ENCODE measurements around the gene PTPN9. TPM values are rescaled to one million over a fixed set of nuclear protein-coding genes. Genes with fewer than 3 reads are reported as not detected.
"Not testable (repeated sequence)": the region's sequence is repeated elsewhere in the genome, so short reads cannot be mapped to it uniquely, and the experiment has no call there.

PTPN9 gene
- total RNA-seq, 1 donor from 2014 or later: 8.8 TPM

DNA sequence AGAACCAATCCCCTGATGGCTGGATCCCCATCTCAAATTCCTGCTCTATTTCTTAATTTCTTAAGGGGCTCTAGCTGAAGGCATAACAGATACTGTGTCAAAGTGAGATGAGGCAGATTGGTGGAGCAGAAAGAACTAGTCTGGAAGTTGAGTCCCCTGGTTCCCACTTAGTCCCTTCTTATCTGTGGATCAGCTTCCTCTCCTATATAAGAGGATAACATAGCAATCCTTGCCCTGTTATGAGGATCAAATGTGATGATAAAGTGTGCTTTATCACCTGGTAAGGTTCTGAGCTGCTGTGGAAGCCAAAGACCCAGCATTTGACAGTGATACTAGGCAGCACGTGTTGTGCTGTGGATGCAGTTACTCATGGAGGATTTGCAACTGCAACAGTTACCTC lies 119.5 kb downstream of the PTPN9 start:
- DNase-seq (ENCODE audit: low spot score): no peak
- intact Hi-C loops (cut with DNase I): loop anchor here (10.0 kb wide), 1 partner anchor 115 kb away; the partner anchor contains the start of gene PTPN9

DNA sequence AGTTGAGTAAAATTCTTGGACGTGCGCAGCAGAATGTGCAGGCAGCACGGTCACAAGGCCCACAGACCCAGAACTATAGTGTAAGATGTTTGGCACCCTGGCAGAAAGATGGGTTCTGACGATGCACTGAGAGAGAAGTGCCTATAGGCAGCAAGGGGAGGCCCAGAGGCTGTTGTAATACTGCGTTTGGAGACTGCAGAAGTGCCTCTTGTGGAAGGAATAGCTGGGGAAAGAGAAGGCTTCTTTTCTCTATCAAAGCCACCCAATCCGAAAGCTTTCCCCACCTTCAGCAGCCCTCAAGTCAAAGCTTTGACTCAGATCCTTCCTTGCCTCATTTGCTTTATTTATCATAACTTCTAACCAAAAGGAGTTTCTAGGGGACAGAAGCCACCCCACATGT lies 122.4 kb downstream of the PTPN9 start:
- DNase-seq (ENCODE audit: low spot score): no peak
- intact Hi-C loops (cut with DNase I): loop anchor here (10.0 kb wide), 1 partner anchor 118 kb away; the partner anchor contains the start of gene PTPN9

DNA sequence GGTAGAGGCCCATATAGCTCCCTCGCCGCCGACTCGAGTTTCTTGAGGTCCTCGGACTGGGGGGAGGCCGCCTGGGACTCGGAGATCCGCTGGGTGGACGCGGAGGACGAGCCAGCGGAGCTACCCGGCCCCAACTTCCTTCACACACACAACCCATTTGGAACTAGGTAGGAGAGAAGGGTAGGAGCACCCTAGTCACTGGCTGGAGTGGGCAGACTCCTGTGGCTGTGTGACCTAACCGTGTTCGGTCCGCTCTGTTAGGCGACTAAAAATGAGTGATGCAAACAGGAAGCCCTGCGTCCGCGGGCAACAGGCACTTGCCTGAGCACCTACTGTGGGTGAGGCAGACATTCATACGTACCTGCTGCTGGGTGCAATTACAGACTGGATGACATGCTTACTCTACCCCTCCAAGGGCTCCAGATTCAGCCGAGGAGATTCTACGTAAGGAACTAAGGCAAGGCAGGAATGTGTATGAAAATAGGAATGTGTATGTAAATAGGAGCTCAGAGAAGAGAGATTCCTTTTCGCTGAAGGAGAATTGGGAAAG lies 123.1 kb downstream of the PTPN9 start:
- intact Hi-C loops (cut with DNase I): loop anchor here (10.0 kb wide), 1 partner anchor 119 kb away; the partner anchor contains the start of gene PTPN9

DNA sequence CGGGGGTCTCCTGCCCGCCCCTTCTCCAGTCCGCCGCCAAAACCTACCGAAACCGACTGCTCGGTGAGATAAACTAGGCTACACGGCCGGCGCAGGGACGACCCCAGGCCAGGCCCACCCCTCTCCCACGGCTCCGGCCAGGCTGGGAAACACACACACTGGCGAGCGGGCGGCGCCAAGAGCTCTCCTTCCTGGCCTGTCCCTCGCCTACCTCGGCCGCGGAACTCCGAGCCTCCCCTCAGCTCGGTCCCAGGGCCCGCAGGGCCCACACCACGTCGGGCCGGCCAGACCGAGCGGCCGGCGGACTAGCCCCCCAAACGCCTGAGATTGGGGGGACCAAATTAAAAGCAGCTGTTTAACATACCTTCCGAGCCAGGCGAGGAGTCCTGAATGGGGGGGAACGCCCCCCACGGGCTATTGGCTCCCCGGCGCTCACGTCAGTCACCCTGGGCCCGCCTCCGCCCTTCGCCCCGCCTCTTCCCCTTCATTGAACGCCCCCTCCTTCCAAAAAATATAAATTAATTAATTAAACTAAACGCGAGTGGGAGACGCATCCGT lies 123.6 kb downstream of the PTPN9 start:
- intact Hi-C loops (cut with DNase I): loop anchor here (10.0 kb wide), 1 partner anchor 119 kb away; the partner anchor contains the start of gene PTPN9
- DNase-seq (ENCODE audit: low spot score): peak; percentile 96

More for the DNA sequence above, 123.1 kb downstream of the PTPN9 start:
- no peak for DNase-seq (ENCODE audit: low spot score)

DNA sequence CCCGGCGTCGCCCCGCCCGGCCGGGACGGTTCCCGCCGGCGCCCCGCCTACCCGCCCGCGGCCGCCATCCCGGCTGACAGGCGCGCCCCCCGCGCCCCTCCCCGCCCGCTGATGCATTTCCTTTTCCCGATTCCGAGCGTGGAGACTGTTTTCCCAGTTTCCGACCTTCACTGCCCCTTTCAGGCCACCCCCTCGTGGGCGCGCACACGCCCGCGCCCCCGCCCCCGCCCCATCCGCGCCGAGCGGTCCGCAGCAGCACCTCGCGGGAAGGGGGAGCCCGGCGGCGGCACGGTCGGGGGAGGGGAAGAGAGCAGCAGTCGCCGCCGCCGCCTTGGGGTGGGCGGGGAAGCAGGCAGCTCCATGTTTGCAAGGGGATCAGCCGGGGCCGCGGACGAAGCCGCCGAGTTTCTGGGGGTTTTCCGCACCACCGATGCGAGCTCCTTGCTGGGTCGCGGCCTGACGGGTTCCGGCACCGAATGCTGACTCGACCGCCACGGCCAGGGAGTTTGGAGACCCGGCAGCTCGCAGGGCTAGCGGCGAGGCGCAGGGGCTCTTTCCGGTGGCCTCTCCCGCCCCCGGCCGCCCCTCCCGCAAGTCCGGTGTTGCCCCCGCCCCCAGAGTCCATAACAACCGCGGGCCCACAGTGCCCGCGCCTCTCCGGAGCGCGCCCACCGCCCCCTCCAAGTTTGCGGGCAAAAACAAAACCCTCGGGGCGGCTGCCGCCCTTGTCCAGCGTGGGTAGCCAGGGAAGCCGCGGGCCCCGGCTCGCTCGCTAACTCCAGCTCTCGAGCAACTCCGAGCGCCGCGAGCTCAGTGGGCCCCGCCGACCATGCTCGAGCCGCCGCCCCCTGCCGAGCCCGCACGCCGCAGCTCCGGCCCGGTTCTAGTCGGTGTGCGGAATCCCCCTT lies 124.4 kb downstream of the PTPN9 start:
- intact Hi-C loops (cut with DNase I): loop anchor here (5.0 to 10.0 kb wide), 4 partner anchors 87 to 388 kb away; partner anchors contain the start of genes MAN2C1, PTPN9, SNX33 and UBE2Q2
- peak; percentile 77 for DNase-seq (ENCODE audit: low spot score)

DNA sequence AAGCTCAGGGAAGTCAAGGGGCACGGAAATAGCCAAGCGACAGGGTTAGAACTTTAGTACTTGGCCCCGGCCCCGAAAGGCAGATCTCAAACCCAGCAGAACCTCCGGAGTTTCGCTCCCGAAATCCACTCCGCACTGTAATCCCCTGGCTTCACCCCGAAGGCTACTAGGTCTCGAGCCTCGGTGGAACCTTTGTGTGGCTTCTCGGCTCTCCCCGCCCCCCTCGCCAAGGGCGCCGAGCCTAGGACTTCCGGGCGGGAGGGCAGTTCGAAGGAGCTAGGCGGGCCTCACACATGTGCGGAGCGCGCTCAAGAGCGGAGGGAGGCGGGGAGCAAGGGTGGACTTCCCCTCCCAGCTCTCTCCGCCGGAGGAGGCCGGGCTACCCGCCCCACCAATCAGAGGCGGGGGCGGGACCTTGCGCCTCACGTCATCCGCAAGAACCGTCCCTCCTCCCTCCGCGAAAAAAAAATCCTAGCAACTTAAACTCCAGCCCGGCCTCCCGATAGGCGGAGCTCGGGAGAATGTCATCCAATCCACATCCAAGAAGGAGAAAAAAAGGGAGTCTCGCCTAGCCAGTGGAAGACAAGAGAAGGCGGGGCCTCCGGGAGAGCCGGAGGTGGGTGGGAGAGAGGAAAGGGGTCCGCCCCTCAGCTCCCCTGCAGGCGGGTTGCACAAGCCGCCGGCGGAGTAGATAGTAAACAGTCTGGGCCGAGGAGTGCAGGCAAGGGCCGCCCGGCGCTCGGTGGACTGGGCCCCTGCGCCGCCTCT lies 125.2 kb downstream of the PTPN9 start:
- peak; percentile 99 for DNase-seq (ENCODE audit: low spot score)
- intact Hi-C loops (cut with DNase I): loop anchor here (5.0 to 10.0 kb wide), 4 partner anchors 87 to 388 kb away; partner anchors contain the start of genes MAN2C1, PTPN9, SNX33 and UBE2Q2

DNA sequence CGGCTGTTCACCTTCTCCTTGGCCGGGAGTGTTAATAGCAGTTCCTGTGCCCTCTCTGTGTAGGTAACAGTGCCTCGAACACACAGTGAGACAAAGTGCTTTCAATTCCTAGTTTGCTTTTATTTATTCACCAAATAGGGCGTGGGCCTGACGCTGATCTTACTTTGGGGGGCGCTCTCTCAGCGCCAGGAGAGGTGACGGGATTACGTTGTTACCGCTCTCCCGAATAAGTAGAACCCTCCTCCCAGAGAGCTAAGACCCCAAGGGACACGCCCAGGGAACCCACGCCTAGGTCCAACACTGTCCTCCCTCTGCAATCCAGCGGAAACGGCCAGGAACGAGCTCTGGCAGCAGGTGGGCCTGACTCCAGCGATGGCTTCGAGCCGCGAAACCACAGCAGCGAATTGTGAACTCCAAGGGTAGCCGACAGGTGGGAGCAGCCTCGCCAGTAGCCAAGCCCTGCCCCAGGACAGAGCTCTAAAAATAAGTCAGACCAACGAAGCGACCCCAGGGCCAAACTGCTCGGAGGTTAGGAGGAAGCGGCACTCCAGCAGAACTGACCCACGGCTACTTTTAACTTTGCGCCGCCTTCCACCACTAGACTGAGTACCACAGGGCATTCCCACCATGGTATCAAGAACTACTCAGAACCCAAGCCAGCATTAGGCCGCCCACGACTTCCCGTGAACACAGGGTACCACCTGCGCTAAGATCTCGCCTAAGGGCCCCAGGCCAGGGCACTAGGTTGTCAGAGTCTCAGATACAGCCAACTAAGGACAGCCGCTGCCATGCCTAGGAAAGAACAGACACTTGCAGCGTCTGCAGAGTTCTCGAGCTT lies 126.0 kb downstream of the PTPN9 start:
- intact Hi-C loops (cut with DNase I): loop anchor here (5.0 to 10.0 kb wide), 4 partner anchors 86 to 389 kb away; partner anchors contain the start of genes MAN2C1, PTPN9, SNX33 and UBE2Q2
- no peak for DNase-seq (ENCODE audit: low spot score)

DNA sequence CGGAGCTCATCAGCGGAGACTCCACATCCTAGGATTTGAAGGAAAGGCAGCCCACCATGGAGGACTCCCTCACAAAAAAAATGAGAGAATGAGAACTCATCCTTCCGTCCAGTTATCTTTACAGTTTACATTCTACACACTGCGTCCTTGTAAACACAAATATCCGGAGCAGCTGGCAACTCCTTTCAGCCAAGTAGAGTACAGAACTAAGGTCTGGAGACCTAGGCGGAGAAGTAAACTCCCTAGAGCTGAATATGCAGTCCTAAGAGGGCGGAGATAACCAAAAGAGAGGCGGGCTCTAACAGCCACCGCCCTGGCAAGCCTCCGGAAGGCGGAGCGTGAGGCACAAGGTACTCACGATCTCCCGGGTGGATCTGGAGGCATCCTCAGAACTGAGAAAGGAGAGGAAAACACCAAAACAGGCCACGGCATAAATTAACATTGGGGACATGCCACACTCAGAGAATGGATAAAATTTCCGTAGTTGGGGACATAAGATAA lies 126.7 kb downstream of the PTPN9 start:
- peak; percentile 92 for DNase-seq (ENCODE audit: low spot score)
- intact Hi-C loops (cut with DNase I): loop anchor here (5.0 to 10.0 kb wide), 4 partner anchors 85 to 390 kb away; partner anchors contain the start of genes MAN2C1, PTPN9, SNX33 and UBE2Q2

DNA sequence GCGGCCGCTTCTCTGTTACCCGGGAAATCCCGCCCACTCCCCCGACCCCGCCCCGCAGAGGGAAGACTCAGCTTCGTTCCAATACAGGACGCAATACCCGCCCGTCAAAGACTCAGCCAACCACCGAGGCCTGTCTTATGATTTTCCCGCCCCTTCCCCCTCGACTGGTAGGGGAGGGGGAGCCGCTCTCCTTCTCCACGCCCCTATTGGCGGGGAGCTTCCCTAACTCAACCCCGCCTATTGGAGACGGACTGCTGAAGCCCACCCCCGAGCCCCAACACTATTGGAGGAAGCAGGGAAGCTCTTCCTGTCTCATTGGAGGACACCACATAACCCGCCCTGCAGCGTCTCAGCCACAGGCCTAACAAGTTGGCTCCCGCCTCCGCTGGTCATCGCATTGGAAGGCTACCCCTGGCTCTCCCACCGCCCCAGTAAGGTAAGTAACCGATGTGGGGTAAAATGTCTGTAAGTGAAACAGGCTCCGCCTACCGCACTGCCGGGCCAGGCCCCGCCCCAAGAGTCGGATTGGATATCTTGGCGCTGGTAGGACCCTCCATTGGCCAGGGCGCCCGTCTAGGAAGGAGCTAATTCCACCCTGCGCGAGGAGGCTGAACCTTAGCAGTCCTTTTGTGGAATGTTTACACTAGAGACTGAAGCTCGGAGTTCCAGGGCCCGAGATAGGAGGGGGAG lies 127.3 kb downstream of the PTPN9 start, which contains the start of gene SIN3A:
Gene SIN3A (minus strand): TSS at position 17 of the 690 bp plus-strand sequence. CDS start 21,315 bp downstream, outside the sequence.
- intact Hi-C loops (cut with DNase I): loop anchor here (2.0 to 10.0 kb wide), 5 partner anchors 85 to 390 kb away; partner anchors contain the start of genes MAN2C1, PTPN9, SNUPN and SNX33
- peak; percentile 99 for DNase-seq (ENCODE audit: low spot score)

DNA sequence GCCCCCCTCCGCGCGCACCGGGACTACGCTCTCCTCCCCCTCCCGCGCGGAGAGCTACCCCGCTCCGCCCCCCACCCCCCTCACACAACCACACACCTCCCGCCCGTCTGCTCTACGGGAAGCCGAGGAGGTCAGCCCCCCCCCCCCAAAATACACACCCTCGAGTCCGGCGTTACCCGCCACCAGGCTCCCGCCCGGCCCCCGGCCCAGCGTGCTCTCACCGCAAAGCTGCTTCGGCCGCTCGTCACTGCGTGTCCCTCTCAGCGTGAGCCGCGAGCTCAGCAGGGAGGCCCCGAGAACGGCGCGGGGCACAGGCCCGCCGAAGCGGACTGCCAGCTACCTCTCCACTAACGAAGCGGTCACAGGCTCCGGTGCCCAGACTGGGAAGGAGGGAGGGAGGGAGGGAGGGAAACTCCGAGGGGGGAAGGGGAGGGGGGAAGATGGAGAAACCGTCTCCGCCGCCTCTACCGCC lies 127.9 kb downstream of the PTPN9 start:
- intact Hi-C loops (cut with DNase I): loop anchor here (2.0 to 10.0 kb wide), 5 partner anchors 84 to 391 kb away; partner anchors contain the start of genes MAN2C1, PTPN9, SNUPN and SNX33

DNA sequence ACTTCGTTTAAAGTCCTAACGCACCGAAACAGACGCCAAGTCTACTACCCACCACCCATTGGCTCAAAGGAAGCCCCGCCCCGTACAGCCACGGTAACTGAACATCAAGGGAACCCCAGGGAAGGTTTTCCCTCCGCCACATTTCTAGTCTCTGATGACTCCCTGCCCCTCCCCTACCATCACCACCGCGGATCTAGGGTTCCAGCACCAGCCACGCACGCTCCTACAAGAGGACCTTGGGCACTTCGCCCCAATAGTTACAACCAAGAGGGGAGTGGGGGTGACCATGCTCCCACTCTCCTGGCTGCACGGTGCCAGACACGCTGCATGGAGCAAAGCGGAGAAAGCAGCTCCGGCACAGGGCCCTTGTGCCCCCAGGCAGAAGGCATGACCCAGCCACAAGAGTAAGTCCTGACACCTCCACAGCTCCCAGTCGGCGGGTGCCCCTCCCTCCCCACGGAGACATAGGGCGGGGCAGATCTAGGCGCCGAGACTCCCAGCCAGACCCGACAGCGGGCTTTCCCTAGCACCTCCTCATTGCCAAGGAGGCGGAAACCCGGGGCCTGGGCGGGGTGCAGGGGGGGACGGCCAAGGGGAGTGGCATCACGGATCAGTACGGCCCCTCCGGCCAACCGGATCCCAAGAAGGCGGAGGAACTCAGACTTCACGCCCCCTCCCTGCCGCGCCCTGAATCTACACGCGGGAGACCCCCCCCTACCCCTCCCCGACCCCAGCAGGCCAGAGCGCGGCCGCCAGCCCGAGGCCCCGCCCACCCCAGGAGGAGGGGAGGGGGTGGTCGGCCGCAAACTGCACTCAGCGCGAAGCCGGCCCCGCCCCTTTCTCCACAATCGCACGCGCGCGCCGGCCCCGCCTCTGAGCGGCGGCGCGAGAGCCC lies 128.6 kb downstream of the PTPN9 start:
- DNase-seq (ENCODE audit: low spot score): peak; percentile 99
- intact Hi-C loops (cut with DNase I): loop anchor here (2.0 to 10.0 kb wide), 5 partner anchors 83 to 392 kb away; partner anchors contain the start of genes MAN2C1, PTPN9, SNUPN and SNX33

More for the DNA sequence above, 127.9 kb downstream of the PTPN9 start:
- no peak for DNase-seq (ENCODE audit: low spot score)

DNA sequence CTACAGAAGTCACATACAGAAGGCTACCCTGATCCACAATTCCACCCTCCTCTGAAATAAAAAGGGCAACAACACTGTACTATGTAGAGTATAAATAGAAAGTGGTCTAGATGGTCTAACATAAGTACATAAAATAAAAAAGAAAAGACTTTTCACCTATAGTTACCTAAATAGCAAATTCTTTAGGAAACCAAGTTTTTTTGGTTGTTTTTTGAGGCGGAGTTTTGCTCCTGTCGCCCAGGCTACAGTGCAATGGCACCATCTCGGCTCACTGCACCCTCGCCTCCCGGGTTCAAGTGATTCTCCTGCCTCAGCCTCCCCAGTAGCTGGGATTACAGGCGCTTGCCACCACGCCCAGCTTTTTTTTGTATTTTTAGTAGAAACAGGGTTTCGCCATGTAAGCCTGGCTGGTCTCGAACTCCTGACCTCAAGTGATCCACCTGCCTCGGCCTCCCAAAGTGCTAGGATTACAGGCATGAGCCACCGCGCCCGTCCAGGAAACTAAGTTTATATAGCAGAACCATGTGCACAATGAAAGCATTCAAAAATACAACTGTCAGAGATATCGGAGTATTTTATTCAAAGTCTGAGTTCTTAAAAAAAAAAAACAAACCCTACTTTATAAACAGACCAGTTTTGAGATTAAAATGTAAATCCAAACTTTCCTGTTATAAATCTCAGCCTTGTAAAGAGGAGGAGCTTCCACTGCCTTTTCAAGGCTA lies 129.4 kb downstream of the PTPN9 start:
- intact Hi-C loops (cut with DNase I): loop anchor here (2.0 to 10.0 kb wide), 5 partner anchors 82 to 393 kb away; partner anchors contain the start of genes MAN2C1, PTPN9, SNUPN and SNX33
- DNase-seq (ENCODE audit: low spot score): no peak

DNA sequence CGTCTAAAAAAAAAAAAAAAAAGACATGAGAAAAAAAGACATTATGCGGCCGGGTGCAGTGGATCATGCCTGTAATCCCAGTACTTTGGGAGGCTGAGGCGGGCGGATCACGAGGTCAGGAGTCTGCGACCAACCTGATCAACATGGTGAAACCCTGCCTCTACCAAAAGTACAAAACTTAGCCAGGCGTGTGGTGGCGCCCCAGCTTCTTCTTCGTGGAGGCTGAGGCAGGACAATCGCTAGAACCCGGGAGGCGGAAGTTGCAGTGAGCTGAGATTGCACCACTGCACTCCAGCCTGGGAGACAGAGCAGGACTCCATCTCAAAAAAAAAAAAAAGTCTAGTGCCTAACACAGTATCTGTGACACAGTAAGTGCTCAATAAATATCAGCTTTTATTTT lies 130.9 kb downstream of the PTPN9 start:
- DNase-seq (ENCODE audit: low spot score): peak; percentile 77

DNA sequence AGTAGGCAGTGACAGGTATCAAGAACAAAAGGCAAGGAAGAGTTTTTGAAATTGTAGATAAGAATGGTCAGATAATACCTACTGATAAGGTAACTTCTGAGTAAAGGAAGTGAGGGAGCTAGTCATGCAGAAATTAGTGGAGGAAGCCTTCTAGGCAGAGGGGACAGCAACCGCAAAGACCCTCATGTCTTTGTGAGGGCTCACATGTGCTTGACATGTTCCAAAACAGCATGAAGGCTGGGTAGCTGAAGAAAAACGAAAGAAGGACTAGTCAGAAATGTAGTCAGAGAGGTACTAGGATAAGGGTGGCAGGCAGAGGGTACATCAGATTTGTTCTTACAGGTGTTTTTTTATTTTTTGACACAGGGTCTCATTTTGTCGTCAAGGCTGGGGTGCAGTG lies 133.0 kb downstream of the PTPN9 start:
- no peak for DNase-seq (ENCODE audit: low spot score)
- intact Hi-C loops (cut with DNase I): no loop called here

More for the DNA sequence above, 130.9 kb downstream of the PTPN9 start:
- intact Hi-C loops (cut with DNase I): not testable (repeated sequence)

DNA sequence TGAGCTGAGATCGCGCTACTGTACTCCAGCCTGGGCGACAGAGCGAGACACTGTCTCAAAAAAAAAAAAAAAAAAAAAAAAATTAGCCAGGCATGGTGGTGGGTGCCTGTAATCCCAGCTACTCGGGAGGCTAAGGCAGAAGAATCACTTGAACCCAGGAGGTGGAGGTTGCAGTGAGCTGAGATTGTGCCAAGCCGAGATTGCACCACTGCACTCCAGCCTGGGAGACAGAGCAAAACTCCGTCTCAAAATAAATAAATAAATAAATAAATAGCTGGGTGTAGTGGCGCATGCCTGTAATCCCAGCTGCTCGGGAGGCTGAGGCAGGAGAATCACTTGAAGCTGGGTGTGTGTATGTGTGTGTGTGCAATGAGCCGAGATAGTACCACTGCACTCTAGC lies 133.8 kb downstream of the PTPN9 start:
- DNase-seq (ENCODE audit: low spot score); intact Hi-C loops (cut with DNase I): not testable (repeated sequence)
